NCI-H2171 treated with DMSO at 0.1 percent for 48 hours (cell line): ENCODE results near the gene SRGAP3.
"Not testable (repeated sequence)": the region's sequence is repeated elsewhere in the genome, so short reads cannot be mapped to it uniquely, and the experiment has no call there.

Experiments
- DNase-seq: peaks from one replicate; lab custom pipeline; 2025; lab: John Stamatoyannopoulos, UW

The SRGAP3 gene

DNA sequence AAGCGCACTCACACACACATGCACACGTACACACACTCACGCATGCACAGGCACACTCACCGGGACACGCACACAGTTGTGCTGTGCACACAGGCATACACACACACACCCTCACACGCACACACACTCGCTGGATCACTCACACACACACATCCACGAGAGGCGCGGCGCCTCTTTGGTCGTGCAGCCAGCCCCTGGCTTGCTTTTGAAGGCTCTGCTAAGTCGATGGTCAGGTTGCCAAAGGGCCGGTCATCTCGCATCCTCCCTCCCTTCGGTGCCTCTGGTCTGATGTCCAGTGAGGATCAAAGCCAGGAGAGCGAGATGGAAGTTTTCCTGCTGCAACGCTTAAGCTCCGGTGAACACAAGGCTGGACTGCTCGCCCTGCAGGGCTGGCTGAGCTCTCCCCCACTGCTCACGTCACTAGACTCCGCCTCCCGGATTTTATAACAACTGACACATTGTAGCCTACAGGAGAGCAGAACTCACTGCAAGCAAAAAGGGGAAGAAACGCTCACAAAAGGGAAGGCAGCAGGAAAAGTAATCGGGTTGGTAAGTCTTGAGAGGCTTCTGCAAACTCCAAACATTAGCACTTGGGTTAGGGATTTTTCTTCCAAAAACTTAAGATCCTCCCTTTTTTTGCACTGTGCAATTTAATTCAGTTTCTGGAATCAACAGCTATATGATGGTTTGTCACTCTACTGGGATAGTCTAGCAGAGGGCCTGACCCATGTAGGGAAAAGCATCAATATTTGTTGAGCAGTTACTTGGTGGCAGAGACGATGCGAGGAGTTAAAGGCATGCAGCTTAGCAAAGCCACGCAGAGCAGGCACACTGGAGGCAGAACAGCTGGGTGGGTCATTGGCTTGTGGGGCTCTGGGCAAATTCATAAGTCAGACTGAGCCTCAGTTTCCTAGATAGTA, at the start of gene SRGAP3:
Gene SRGAP3 (minus strand): TSS at position 374 of the 920 bp plus-strand sequence. CDS start 695 bp downstream, outside the sequence.
- peak; percentile 89 for DNase-seq

DNA sequence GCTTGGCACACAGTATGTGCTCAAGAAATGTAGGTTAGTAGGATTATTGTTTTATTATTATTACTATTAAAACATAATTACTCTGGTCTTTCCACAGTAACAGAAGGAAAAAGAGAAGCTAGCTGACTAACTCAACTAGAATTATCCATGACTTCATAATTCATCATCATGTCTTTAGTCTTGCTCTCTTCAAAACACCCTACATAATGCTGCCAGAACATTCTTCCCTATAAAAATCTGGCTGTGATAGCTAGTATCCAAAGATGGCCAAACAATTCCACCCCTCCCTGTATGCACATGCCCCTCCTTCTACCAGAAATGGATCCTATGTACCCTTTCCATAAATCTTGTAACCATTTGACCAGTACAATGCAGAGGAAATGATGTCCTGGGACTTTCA, 48.8 kb upstream of the SRGAP3 start:
- no peak for DNase-seq

DNA sequence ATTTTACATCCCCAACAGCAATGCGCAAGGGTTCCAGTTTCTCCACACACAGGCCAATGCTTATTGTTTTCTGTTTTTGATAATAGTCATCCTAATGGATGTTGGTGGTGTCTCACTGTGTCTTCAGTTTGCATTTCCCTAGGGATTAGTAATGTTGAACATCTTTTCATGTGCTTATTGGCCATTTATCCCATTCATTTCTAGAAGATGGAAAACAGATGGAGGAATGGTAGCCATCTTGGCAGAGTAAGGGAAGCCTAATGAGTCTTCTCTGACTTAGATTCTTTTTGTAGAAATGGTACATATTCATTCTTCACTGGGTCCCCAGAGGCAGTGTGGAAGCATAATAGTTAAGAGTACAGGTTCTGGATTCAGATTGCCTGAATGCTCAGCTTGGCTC, 46.8 kb upstream of the SRGAP3 start:
- DNase-seq, result no peak

DNA sequence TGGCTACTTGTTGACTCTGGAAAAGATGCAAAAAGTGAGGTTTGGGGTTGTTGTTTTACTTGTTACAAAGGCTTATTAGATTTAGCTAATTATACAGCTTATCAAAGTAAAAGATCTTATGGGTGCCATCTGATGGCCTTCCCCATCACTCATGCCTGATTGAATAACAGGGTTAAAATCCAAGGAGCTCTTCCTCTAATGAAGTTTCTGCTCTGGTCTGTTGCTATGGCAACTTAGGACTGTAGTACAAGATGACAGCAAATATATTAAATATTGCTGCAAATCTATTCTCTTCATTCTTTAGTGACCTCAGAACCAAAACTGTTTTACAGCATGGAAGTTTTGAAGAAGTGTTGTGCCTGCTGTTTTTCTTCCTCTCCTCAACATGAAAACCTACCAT, 45.6 kb upstream of the SRGAP3 start:
- no peak for DNase-seq

DNA sequence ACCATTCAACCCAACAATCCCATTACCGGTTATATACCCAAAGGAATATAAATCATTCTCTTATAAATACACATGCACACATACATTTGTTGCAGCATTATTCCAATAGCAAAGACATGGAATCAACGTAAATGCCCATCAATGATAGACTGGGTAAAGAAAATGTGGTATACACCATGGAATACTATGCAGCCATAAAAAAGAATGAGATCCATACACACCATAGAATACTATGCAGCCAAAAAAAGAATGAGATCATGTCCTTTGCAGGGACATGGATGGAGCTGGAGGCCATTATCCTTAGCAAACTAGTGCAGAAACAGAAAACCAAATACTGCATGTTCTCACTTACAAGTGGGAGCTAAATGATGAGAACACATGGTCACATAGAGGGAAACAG, 44.5 kb upstream of the SRGAP3 start:
- DNase-seq, result not testable (repeated sequence)

DNA sequence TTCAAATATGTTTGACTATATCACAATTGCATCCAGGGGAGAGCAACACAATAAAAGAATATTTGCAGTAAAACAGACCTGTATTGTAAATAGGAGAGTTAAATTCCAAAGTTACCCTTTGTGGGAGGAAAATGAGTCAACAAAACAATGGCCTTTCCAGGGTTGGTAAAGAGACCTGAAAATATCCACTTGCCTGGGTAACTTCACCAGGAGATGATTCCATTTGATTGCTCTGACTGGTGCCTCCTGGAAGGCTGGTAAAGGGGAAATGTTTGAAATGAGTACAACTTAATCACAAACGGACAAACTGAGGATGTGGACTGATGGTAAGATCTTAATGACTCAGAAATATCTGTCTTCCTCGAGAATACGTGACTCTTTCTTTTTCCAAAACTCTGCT, 43.6 kb upstream of the SRGAP3 start:
- DNase-seq, result no peak

DNA sequence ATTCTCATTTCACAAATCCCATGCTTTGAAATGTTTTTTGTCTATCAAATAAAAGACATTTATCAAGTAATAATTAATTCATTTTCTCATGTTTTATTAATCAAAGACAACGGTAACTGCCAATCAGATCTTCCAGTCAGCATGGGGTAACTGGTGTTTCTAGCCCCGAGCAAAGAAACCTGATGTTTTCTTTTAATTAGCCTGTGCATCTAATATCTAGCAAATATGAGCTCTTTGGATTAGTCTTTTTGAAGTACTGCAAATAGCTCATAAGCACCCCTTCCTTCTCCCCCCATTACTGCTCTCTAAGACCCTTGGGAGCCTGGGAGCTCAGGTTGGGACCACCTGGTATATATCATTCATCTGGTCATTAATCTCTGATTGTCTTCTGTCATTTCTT, 43.1 kb upstream of the SRGAP3 start:
- no peak for DNase-seq

DNA sequence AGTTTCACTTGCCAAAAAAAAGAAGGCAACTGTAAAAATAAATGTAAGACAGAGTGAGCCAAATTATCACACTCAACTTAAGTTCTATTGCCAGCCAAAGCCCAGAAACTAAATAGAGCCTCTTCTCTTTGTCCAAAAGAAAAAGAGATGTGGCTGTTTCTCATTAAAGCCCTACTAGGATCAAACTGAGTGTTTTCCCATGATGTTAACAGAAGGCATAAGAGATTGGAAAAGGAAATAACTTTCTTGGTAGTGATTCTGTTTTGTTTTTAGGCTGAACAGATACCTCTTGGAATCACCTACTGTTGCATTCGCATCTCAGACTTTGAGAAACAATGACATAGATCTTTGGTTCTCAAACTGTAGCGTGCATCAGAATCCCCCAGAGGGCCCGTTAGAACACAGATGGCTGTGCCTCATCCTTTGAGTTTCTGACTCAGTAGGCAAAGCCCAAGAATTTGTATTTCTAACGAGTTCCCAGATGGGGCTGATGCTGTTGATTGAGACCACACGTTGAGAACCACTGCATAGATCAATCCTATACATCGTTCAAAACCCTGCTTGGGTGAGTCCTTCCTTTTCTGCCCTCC, 42.5 kb upstream of the SRGAP3 start:
- peak; percentile 45 for DNase-seq

DNA sequence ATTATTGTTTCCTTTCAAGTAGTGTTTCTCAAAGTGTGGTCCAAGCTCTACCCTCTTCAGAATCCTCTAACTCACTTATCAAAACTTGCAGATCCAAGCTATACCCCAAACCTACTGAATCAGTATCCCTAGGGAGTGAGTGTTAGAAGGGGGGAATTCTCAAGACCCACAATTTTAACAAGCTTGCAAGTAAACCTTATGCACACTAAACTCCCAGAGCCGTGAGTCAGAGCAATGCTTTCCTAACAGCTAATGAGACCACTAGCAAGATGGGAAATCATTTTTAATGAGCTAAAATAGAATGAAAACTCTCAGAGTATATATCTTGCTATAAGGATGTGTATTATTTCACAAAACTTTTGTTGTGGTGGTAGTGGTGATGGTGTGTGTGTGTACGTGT, 41.1 kb upstream of the SRGAP3 start:
- no peak for DNase-seq

DNA sequence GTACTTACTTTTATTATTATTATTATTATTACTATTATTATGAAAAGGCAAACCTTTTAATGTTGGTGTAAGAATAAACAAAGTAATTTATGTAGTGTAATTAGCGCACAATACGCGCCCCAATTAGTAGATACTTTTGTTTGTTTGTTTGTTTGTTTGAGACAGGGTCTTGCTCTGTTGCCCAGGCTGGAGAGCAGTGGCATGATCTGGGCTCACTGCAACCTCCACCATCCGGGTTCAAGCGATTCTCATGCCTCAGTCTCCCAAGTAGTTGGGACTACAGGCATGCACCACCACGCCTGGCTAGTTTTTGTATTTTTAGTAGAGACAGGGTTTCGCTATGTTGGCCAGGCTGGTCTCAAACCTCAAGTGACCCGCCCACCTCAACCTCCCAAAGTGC, 32.1 kb upstream of the SRGAP3 start:
- not testable (repeated sequence) for DNase-seq

DNA sequence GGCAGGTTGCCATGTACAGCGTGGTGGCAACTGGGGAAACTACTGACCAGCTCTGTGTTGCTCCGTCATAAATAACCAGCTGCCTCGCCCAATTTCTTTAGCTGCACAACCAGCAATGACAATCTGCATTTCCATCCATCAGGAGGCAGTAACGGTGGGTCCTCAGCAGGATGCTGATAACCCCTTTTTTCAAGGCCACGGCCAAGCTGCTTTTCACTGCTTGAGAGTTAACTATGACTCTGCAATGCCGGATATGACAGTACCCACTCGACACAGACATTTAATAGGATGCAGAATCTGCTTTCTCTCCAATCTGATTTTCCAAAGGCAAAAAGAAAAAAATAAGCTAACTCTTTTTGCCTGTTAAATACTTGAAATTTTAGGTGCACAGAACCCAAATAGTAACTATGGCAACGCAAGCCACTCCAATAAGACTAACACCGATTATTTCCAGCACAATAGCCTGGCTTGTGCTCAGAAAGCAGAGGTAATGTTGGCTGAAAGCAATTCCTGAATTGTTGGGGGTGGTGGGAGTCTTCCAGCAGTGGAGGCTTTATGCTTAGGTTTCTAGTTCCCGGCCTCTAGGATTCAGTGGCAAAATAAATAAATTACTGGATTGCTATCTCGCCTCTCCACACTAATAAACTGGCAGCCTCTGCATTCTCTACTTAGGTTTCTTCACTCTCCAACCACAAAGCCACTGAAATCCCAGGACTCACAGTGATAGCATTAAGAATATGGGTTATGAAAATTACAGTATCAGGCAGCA, 31.2 kb upstream of the SRGAP3 start:
- peak; percentile 7 for DNase-seq

DNA sequence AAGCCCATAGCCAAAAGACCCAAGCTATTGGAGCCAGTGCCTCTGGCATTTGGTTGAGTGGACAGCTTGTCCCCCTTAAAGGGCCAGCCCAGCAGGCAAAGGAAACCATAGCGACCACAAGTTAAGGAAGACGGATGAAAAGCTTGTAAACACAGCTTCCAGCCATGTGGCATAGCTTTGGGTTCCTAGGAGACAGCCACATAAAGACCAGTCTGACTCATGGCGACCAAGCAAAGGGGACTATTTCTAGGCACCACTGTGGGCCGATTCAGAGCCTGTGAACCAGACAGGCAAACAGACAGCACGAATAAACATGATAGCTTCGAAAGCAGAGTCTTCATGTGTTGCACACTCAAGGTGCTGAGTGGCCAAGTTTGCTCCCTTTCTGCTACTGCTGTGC, 30.5 kb upstream of the SRGAP3 start:
- DNase-seq, result no peak

DNA sequence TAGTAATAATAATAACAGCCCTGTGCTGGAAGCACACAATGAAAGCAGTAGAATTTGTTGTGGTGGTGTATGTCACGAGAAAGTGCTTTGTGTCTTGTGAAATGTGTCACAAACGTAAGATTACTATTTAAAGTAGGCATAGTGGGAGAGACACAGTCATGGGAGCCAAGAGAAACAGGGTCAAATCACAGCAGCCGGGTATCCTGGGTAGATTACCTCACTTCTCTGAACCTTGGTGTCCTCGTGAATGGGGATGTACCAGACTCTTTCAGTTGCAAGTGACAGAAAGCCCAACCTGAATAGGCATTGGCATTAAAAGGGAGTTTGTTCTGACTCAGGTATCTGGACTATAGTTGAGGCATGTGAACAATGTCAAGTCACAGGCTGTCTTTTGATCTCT, 29.1 kb upstream of the SRGAP3 start:
- no peak for DNase-seq

DNA sequence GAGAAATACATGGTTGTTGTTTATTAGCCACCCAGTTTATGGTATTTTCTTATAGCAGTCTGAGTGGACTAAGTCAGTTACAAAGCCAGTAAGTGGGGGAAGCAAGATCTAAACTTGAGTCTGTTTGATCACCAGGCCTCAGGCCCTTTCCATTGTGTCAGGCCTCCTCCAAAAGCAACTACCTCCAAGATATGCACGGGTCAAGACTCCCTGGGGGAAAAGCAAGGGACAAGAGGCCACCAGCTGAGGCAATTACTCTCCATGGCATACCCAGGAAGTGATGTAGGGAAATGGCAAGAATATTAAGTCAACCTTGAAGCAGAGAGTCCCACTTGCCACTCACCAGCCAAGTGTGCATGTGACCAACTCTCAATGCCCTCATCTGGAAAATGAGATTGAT, 28.6 kb upstream of the SRGAP3 start:
- no peak for DNase-seq

DNA sequence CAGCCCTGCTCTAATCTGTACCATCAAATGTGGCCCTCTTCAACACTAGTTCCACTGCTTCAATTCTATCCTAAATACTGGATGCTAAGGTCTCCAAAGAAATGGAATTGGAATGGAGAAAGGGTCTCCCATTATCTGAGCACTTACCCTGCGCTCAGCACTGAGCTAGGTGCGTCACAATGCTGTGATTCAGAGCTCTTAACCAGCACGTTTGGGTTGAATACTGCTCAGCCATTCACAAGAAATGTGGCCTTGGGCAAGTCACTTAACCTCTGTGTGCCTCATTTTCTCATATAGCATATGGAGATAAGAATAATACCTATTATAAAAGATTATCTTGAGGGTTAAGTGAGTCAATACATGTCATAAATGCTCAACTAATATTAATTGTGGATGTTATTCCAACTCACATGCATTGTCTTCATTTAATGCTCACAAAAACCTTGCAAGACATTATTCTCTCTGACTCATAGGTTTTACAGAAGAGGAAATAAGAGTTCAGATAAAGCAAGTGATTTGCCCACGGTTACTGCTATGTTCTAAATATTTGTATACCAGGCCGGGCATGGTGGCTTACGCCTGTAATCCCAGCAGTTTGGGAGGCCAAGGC, 27.4 kb upstream of the SRGAP3 start:
- DNase-seq, result no peak

DNA sequence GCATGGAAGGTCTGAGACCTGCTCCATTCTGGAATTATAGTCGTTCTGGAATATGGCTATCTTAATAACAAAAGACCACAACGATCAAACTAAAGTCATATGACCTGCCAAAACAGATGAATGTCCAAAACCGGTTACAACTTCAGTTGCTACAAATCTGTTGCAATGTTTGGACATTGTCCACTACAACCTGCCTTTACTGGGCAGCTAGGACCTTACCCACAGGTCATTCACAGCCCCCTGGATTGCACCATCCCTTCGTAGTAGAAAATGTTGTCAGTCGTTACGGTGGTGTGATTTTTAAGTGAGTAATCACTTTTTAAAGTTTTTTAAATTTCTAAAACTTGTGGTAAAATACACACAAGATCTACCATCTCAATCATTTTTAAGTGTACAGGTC, 22.5 kb upstream of the SRGAP3 start:
- no peak for DNase-seq

DNA sequence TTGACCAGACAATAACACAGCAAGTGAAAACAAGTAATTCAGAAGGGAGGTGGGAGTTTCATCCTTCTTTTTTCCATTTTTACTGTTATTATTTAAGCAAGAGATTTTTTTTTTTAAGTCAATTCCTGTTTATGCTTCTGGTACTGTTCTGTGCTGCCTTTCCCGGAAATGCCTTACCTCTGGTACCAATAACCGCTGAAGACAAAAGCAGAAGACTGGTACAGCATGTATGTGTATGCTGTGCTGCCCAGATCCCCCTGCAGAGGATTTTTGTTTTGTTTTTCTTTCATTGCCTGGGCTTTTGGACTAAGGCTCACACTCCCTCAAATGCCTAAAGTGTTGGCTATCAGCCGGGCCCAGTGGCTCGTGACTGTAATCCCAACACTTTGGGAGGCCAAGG, 21.3 kb upstream of the SRGAP3 start:
- no peak for DNase-seq

DNA sequence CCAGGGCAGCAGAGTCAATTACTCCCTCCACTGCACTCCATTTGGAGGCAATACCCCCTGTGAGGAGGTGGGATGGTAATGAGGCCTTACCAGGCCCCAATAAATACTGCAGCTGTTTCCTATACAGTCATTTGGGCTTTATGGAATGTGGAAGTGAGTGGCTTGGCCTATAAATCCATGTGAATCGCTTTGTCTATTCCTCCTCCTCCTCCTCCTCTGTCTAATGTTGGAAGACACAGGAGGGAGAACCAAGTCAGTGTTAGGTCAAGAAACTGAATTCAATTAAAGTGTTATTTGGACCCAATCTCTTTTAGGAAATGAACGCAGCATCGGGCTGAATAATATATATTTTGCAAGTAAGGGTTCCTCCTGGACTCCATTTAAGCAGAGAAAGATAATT, 17.3 kb upstream of the SRGAP3 start:
- DNase-seq, result no peak

DNA sequence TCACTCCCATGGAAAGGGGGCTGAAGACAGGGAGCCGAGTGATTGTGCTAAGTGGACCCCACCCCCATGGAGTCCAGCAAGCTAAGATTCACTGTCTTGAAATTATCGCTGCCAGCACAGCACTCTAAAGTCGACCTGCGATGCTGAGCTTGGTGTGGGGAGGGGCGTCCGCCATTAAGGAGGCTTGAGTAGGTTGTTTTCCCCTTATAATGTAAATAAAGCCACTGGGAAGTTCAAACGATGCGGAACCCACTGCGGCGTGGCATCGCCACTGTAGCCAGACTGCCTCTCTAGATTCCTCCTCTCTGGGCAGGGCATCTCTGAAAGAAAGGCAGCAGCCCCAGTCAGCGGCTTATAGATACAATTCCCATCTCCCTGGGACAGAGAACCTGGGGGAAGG, 10.9 kb upstream of the SRGAP3 start:
- no peak for DNase-seq

DNA sequence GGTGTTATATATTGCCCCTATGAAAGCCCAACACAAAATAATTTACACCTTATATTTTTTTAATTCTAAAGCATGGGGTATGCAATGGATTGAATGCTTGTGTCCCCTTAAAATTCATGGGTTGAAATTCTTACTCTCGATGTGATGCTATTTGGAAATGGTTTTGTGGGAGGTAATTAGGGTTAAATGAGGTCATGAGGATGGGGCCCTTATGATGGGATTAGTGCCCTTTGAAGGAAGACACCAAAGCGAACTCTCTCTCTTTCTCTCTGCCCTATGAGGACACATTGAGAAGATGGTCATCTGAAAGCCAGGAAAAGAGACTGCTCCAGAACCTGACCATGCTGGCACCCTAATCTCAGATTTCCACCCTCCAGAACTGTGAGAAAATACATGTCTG, 7.6 kb upstream of the SRGAP3 start:
- DNase-seq, result no peak

DNA sequence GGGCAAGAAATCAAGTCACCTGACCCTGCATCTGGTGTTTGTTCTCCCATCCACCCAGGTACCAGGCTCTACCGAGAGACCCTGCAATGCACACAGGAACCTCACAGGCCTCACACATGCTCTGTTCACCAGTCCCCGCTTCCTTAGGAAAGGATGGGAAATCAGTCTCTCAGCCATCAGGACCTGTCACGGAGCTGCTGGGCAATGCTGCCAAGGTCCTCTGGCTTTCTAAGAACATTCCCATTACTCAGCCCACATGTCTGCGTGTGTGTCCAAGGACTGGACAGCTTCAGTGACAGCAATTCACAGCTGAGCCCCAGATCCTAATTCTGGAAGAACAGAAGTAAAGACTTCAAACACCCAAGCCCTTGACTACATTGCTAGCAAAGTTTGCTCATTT, 6.5 kb upstream of the SRGAP3 start:
- DNase-seq, result no peak

DNA sequence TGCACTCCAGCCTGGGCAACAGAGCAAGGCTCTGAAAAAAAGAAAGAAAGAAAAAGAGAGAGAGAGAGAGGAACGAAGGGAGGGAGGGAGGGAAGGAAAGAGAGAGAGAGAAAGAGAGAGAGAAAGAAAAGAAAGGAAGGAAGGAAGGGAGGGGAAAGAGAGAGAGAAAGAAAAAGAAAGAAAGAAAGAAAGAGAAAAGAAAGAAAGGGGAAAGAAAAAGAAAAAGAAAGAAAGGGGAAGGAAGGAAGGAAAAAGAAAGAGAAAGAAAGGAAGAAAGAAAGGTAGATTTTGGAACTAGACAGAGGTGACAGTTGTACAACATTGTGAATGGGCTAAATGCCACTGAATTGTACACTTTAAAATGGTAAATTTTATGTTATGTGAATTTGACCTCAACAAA, 5.3 kb upstream of the SRGAP3 start:
- no peak for DNase-seq

DNA sequence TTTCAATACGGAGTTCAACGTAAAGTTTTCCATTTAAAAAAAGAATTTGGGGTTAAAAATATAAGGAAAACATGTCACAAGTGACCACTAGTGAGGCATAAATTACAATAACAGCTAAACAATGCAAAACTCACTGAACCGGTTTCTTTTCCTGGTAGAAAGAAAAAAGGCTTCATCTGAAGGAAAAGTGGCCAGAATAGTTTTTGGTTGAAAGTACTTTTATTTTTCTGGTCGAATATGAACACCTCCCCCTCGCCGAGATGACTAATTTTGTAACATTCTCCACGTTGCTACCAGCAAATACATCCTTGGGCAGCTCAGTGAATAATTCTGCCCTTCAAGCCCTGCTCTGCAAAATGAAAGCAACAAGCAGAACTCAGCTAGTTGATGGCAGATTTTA, 3.9 kb upstream of the SRGAP3 start:
- no peak for DNase-seq
